HG03159 (cell line): Measurements from ENCODE around the gene ZSCAN20.
"Not testable (repeated sequence)": the region's sequence is repeated elsewhere in the genome, so short reads cannot be mapped to it uniquely, and the experiment has no call there.

Experiments
- ATAC-seq: cut with Tn5 transposase; IDR thresholded peaks from one replicate; pipeline ENCODE4 v1.9.1; 2021; ENCODE audit warnings: mild to moderate bottlenecking, moderate library complexity; ENCODE audit not compliant: unreplicated experiment

The ZSCAN20 gene

DNA sequence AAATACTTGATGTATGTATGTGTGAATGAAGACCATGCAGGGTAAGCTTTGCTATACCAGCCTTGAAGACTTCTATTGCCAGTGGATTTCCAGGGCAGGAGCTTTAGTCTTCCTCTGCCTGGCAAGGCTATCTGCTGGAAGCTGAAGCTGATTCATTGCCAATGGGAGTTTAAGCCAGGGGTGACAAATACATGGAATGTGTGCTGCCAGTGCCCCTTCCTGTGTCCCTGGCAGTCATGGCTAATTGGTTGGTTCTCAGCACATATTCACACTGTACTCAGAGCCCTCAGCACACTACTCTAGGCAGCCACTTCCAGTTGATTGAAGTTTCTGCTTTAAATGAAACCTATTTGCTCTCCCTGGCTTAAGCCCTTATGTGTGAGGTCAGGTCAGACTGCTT lies 1.5 kb downstream of the ZSCAN20 start:
- ATAC-seq = no peak

DNA sequence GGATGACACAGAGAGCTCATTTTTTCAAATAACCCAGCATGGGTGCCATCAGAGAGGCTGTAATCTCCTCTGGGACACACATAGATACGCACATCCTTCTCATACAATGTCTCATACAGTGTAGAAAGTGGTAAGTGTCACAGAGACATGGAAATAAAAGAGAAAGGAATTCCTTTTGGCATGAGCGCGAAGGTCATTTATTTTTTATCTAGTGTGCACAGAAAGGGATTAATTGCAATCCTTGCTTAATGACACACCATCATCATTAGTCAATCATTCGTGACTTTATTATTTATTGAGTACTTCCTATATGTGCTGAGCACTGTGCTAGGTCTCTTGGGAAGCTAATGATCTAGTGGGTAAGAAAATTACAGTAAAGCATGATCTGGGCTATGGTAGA lies 5.0 kb downstream of the ZSCAN20 start:
- no peak for ATAC-seq

DNA sequence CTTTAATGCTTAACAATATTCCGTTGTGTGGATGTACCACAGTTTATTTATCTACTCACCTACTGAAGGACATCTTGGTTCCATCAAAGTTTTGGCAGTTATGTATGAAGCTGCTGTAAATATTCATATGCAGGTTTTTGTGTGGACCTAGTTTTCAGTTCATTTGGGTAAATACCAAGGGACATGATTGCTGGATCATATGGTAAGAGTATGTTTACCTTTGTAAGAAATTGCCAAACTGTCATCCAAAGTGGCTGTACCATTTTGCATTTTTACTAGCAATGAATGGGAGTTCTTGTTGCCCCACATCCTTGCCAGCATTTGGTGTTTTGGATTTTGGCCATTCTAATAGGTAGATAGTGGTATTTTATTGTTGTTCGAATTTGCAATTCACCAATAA lies 10.0 kb downstream of the ZSCAN20 start:
- no peak for ATAC-seq

DNA sequence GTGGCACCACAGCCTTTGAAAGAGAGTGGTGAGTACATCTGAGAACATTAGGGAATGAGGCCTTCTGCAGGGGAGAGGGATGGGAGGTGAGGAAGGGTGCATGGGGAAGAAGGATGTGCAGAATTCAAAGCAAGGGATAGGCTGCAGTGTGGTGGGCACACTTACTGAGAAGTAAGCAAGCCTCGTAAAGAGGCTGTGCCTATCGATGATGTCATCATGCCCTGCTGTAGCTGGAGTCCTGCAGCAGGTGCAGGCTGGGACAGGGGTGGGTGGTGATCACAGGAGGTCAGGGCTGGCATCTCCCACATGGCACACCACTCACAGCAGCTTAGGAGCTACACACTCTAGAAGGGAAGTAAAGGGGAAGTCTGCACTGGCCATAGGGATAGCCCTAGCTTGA lies 16.2 kb downstream of the ZSCAN20 start:
- no peak for ATAC-seq

DNA sequence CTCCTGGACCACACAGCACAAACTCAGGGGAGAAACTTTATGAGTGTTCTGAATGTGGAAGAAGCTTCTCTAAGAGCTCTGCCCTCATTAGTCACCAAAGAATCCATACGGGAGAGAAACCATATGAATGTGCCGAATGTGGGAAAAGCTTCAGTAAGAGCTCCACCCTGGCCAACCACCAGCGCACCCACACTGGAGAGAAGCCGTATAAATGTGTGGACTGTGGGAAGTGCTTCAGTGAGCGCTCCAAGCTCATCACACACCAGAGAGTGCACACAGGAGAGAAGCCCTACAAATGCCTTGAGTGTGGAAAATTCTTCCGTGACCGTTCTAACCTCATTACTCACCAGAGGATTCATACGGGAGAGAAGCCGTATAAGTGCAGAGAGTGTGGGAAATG lies 22.5 kb downstream of the ZSCAN20 start:
- ATAC-seq = no peak

DNA sequence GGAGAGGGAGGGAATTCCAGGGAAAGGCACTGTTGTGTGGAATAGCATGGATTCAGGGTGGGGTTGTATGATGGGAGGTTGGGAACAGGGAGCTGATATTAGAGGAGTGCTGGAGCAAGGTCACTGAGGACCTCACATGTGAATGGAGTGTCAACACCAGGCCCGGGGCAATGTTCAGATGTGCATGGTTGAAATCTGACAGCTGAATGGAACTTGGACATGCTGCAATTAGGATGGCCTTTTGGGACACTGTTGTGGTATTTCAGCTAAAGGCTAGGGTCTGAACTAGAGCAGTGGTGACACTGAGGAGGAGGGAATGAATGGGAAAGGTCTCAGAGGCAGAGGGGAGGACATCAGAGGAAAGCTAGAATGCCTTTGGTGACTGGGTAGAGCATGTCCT lies 25.0 kb downstream of the ZSCAN20 start:
- ATAC-seq = no peak

DNA sequence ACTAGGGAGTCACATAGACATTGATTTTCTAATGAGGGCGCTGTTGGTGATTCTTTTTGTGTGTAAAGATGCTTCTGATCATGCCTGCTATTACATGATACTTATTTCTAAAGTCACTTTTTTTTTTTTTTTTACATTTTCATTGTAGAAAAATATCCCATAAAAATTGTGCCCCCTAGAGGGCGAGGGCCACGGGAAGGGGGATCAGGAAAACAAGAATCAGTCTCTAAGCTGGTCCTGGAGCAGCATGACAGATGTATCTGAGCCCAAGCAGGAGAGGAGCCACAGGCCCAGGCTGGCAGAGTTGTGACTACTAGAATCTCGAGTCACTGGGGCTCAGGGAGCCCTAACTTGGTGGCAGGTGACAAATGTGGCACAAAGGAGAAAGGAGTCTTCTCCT lies 28.1 kb downstream of the ZSCAN20 start:
- ATAC-seq = no peak

DNA sequence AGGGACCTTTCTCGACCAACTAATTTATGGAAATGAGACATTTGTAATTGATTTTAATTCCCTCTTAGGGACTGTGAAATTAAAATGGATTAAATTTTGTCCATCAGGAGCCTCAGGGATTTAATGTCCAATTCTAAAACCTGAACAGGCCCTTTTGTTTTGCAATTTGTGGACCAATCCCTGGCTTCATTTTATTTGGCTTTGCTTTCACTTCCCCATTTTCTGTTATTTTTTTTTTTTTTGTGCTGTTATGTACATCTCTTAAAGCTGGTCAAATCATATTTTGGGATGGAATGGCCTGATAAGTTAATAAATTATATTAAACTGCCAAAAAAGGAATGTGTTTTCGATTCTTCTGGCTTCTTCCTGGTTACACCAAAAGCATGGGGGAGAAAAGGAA lies 28.9 kb downstream of the ZSCAN20 start:
- no peak for ATAC-seq

DNA sequence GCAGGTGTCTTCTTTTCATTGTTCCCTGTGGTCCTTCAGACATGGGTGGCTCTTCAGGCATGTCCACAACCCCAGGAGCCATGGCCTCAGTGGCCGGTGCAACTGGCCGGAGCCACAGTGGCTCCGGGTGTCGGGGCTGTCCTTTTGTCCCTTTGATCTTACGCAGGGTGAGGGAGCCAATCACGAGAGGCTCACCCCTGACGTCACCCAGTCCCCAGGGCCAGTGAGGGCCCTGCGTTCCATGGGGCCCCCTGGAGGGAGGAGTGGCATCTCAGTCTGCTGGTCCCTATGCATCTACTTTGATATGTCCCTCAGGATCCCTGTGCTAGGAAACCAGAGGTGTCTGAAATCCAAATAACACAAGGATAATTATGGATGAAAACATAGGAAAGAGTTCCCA lies 29.3 kb downstream of the ZSCAN20 start:
- no peak for ATAC-seq

DNA sequence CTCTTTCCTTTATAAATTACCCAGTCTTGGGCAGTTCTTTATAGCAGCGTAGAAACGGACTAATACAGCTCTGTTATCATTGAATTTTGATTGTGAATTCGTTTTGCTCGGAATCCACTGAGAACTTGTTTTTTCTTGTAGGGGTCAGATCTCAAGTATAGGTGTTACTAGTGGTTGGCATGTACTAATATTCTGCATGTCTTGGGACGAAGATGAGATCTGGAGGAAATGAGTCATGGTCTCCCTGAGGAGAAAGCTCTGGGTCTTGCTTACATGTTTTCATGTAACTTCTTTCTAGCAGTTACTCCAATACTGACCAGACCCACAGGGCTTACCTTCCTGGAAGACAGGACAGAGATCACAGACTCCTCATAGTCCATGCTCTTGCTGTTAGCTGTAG lies 30.3 kb downstream of the ZSCAN20 start:
- no peak for ATAC-seq

DNA sequence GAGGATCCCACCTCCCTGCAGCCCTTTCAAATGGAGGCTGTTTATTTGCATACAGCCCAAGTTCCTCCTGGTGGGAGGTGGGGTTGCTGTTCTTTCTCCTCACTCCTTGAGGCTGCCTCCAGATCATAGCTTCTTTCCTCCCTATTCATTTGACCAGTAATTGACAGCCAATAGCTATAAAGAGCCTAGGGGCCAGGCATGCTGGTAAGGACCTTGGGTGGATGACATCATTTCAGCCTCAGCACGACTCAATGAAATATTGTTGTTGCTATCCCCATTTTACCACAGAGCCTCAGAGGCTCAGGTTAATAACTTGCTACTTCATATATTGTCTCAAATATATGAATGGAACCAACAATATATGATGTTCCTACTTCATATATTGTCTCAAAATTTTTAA lies 31.1 kb downstream of the ZSCAN20 start:
- ATAC-seq = no peak

DNA sequence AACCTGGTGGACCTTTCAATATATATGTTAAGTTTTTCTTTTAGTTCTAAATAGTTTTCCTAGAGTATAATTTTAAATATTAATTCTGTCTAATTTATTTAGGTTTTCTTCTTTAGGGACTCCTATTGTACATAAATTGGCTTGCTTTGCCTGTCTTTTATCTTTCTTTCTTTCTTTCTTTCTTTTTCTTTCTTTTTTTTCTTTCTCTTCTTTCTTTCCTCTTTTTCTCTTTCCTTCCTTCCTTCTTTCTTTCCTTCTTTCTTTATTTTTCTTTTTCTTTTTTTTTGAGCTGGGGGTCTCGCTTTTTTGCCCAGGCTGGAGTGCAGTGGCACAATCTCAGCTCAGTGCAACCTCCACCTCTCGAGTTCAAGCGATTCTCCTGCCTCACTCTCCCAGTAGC lies 35.2 kb downstream of the ZSCAN20 start:
- no peak for ATAC-seq

DNA sequence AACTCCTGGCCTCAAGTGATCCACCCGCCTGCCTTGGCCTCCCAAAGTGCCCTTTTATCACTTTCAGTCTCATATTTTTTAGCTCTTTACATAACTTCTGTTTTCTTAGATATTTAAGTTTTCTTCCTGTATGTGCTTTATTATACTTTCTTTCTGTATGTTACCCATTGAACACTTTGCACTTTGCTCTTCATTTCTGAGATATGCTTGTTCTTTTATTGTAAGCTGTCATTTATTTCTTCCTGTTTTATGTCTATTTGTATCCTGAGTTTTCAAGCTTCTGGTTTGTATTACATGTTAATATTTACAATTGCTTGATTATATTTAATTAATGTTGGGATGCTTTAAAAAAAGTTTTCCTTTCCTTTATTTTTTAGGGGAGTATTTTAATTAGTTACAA lies 35.7 kb downstream of the ZSCAN20 start:
- no peak for ATAC-seq

DNA sequence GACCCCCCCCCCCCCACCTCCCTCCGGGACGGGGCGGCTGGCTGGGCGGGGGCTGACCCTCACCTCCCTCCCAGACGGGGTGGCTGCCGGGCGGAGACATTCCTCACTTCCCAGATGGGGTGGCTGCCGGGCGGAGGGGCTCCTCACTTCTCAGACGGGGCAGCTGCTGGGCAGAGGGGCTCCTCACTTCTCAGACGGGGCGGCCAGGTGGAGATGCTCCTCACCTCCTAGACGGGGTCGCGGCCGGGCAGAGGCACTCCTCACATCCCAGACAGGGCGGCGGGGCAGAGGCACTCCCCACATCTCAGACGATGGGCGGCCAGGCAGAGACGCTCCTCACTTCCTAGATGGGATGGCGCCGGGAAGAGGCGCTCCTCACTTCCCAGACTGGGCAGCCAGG lies 36.8 kb downstream of the ZSCAN20 start:
- not testable (repeated sequence) for ATAC-seq

DNA sequence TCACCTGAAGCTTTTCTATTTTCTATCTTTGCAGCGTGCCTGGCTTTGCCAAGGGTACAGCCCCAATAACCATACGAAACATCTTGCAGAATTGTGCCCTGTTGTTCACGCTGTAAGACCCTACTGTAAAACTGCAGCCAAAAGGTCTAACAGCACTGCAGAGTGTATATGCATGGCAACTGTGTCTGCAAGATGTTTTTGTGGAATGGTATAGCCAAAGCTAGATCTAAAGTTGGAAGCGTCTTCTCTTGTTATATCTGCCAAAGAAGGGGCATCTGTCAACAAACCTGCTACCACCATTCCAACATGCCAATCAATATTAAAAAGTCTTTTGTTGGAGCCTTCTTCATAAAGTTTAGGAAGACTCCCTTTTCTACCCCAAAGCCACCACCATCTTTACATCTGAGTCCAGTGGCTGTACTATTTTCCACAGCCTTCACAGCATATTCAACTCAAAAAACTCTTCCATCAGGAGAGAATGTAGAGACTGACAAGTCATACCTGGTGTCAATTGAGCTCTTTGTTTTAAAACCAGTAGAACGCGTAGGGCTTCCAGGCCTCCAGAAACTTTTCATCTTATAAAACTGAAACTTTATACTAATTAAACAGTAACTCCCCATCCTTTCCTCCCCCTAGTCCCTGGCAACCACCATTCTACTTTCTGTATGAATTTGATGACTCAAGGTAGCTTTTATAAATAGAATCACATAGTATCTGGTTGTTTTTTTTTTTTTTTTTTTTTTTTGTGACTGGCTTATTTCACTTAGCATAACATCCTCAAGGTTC lies 40.0 kb downstream of the ZSCAN20 start:
- no peak for ATAC-seq

DNA sequence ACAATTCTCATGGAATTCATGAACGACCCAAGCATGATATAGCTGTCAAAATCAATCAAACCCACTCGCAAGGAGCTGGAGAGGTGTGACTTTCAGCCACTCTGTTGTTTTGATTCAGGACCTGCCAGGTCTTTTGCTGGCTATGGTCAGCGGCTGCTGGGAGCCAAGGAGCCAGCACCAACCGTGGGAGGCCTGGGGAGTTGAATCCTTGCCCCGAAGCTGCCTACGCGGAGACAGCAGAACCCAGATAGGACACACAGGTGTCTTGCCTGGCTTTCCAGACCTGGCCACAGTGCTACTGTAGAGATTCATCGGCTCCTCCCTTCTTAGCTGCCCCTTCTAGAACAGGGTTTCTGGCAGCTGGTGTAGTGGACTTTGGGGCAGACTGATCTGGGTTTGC lies 42.7 kb downstream of the ZSCAN20 start:
- ATAC-seq = no peak

DNA sequence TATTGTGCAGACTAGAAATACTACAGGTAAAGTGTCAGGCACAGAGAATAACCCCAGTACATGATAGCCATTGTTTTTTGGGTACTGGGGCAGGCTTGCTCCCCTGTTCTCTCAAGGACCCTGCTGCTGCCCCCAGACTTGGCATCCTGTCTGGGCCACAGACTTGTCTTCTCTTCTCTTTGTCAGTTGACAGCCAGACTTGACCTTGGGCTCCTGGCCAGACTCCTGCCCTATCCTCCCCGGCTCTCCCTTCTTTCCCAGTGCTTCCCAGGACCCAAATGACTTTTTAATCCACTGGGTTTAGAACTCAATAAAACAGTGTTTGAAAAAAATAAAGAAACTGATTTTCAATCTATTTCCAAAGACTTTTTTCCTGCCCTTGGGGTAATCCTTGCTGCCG lies 43.2 kb downstream of the ZSCAN20 start:
- no peak for ATAC-seq

DNA sequence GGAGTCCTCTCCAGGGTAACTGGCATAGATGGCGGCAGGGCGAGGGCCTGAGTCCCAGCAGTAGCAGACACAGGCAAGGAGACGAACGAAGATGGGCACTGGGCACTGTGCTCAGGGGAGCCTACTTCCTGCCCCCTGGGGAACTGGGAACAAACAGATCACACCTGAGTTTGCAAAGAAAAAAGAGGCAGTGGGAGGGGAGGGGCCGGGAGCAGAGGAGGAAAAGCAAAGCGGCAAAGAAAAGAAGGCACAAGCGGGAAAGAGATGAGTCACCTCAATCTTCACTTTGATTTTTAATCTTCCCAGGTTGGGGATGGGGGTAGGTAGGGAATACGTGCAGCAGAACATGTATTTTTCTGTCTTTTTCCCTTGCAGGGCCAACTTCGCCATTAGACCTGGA lies 44.0 kb downstream of the ZSCAN20 start:
- no peak for ATAC-seq

DNA sequence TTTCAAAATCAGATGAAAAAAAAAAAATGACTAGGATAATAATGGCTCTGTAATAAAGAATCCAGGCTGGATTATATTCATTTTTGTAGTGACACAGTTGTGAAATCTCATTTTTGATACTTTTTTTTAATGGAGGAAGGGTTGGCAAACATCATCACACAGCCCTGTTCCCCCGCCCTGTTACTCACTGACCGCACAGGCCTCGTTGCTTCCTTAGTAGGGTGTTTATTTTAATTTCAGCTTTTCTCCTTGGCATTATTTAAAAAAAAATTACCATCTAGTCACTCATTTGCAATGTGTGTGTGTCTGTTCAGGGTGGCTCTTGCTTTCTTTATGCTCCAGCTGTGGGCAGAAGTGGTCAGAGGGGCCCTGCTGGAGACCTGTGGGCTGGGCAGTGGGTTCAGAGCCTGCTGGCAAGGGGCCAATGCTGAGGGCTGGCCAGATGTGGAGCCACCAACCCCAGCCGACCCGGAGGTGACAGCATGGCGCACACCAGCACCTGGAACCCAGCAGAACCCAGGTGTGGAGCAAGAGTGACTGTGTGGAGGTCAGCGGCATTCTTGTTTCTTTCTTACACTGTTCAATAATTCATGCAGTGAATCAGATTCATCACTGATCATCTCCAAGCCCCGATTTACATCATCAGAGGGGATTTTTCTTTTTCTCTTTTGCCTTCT lies 44.6 kb downstream of the ZSCAN20 start:
- no peak for ATAC-seq

DNA sequence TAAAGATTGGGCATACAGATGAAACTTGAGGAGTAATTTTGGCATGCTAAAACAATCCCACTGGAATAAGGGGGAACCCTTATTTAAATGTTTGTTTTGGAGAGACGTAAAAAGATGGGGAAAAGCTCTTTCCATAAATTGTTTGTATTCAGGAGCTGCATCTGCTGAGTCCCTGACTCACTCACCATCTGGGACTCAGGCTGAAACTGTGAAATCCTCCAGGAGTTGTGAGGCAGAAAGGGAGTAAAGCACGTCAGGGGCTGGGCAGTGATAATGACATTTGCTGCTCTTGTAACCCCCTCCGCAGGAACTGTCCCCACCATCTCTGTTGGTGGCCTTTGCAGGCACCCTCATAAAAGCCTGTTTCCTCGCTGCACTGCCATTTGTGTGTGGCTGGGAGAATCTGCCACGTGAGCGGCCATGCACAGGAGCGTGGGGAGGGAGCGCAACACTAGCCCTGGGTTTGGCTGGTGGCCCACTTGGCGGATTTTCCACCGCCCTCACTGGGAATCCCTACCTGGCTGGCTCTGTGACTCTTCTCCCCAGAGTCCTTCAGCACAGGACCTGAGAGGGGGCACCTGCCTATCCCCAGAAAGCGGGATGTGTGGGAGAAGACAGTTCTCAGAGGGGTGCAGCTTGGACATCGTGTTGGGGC lies 45.3 kb downstream of the ZSCAN20 start:
- no peak for ATAC-seq

DNA sequence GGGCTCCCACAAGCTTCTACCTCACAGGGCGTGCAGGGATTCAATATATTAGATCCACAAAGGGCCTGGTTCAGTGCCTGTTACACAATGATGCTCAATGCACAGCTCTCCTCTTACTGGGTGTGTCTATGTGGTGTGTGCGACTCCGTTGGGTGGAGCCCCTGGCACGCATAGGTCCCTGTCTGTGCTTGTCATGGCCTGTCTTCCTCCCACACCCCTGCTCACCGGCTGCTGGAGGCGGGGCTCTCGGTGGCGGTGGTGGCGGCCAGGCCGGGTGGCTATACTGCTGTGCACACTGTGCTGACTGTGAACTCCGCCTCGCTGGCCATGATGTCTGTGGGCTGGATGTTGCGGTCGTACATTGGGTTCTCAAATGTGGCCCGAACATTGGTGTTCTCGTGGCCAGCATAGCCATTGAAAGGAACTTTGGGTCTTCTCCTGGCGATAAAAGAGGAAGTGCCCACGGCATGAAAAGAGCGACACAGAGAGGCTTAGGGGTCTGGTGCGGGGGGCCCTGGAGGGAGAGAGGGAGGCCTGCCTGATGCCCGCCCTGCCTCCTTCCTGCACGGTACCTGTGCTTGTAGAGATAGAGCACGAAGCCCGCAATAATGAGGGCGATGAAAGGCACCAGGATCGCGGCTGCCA lies 46.9 kb downstream of the ZSCAN20 start:
- no peak for ATAC-seq

DNA sequence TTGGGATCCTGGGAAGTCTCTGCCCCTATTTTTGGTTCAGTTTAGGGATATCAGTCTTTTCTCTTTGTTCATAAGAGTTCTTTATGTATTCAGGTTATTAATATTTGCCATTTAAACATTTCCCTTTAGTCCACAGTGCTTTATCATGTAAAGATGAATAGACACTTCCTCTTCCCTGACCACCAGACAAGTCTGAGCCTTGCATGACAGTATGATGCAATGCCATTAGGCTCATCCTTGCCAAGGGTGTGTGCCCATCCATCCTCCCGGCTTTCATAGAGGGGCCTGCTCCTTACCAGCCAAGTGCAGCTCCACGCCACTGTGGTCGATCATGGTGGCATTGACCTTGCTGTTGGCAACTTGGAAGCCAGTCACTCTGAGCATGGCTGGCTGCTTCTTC lies 52.1 kb downstream of the ZSCAN20 start:
- no peak for ATAC-seq
